ENCODE measurements around the gene RPS27. TPM values are rescaled to one million over a fixed set of nuclear protein-coding genes. Genes with fewer than 3 reads are reported as not detected.

The RPS27 gene
- total RNA-seq, 4 donors from 2014 or later: 990 to 4,016 (median 2,721) TPM

- Histone ChIP-seq H3K9me3 (no peaks in the 10 kb centered on the region), H3K4me1 (peaks cover 0 to 75% (median 39%) of the 10 kb centered on the region in 3 donors), H3K27ac (peak within 1 kb of the TSS; percentile 82 to 98 (median 96)), H3K27me3 (no peaks in the 10 kb centered on the region), H3K36me3 (peaks cover 0 to 26% of the 10 kb centered on the region in 2 donors), H3K4me3 (peak within 1 kb of the TSS; percentile 79 to 85)
- TF ChIP-seq POLR2AphosphoS5 (IDR thresholded peaks at IDR 0.05) (peak; percentile 73), CTCF (IDR thresholded peaks at IDR 0.05) (no peak), EP300 (IDR thresholded peaks at IDR 0.05) (no peak), POLR2A (IDR thresholded peaks at IDR 0.05) (peak; percentile 52 to 67)
- WGBS, 2 donors (ENCODE audit: low coverage in 1 of 2): 1 to 2% methylated on average over 11 to 21 of the region's 54 CpGs
- ATAC-seq: peak; percentile 83
Observed at GRCh38 chr1:153963030-153963849, 27.3 kb upstream of the RPS27 start, which contains the start of gene SLC39A1. Gene SLC39A1, minus strand, starts transcription at chr1:153963537. Its CDS starts 822 bp downstream, at chr1:153962715.

- Histone ChIP-seq H3K27me3 (no peaks in the 10 kb centered on the region), H3K27ac (peak overlapping the region; percentile 82 to 98 (median 96)), H3K9me3 (no peaks in the 10 kb centered on the region), H3K36me3 (peaks cover 0 to 26% of the 10 kb centered on the region in 2 donors), H3K4me1 (peaks cover 0 to 78% (median 41%) of the 10 kb centered on the region in 3 donors), H3K4me3 (peak overlapping the region; percentile 79 to 85)
- no peak for ATAC-seq
- WGBS, 2 donors (ENCODE audit: low coverage in 1 of 2): 0% methylated on average over 3 to 17 of the region's 22 CpGs
- TF ChIP-seq EP300 (IDR thresholded peaks at IDR 0.05): no peak
- no peak for TF ChIP-seq POLR2AphosphoS5 (IDR thresholded peaks at IDR 0.05)
- no peak for TF ChIP-seq CTCF (IDR thresholded peaks at IDR 0.05)
- no peak for TF ChIP-seq POLR2A (IDR thresholded peaks at IDR 0.05)
Observed at GRCh38 chr1:153963850-153964331, 26.7 kb upstream of the RPS27 start.

GRCh38 chr1:153967107-153967999, 23.2 kb upstream of the RPS27 start, which contains the start of gene CREB3L4:
Gene CREB3L4, plus strand, starts transcription at chr1:153967902. Its CDS starts 624 bp downstream, at chr1:153968526.
- peak within 1 kb of the TSS; percentile 43 to 64 for H3K4me3 ChIP-seq
- peak; percentile 85 for ATAC-seq
- 0% methylated on average over 9 to 16 of the region's 60 CpGs for WGBS, 2 donors (ENCODE audit: low coverage in 1 of 2)
- H3K4me1 ChIP-seq: peaks cover 0 to 49% (median 23%) of the 10 kb centered on the region in 3 donors
- no peaks in the 10 kb centered on the region for H3K9me3 ChIP-seq
- H3K36me3 ChIP-seq: peaks cover 0 to under 1% of the 10 kb centered on the region in 2 donors
- H3K27ac ChIP-seq: peak within 1 kb of the TSS; percentile 26 to 93 (median 89)
- no peaks in the 10 kb centered on the region for H3K27me3 ChIP-seq
- TF ChIP-seq EP300 (IDR thresholded peaks at IDR 0.05) (no peak), POLR2A (IDR thresholded peaks at IDR 0.05) (peak; percentile 69 to 71), CTCF (IDR thresholded peaks at IDR 0.05) (peak in 3 of 4 experiments; percentile 35 to 58 (median 45)), POLR2AphosphoS5 (IDR thresholded peaks at IDR 0.05) (peak; percentile 91)

GRCh38 chr1:153968000-153968363, 22.6 kb upstream of the RPS27 start:
- peaks cover 0 to 43% (median 21%) of the 10 kb centered on the region in 3 donors for H3K4me1 ChIP-seq
- ATAC-seq: no peak
- H3K4me3 ChIP-seq: peak overlapping the region; percentile 43 to 64
- H3K27ac ChIP-seq: peak overlapping the region; percentile 26 to 93 (median 89)
- no peaks in the 10 kb centered on the region for H3K27me3 ChIP-seq
- TF ChIP-seq POLR2AphosphoS5 (IDR thresholded peaks at IDR 0.05): no peak
- no peak for TF ChIP-seq CTCF (IDR thresholded peaks at IDR 0.05)
- no peak for TF ChIP-seq EP300 (IDR thresholded peaks at IDR 0.05)
- no peak for TF ChIP-seq POLR2A (IDR thresholded peaks at IDR 0.05)
- no peaks in the 10 kb centered on the region for H3K9me3 ChIP-seq
- 0 to 1% methylated on average over 7 to 8 of the region's 8 CpGs for WGBS, 2 donors (ENCODE audit: low coverage in 1 of 2)
- H3K36me3 ChIP-seq: peaks cover 0 to 6% of the 10 kb centered on the region in 2 donors

Data from gastroesophageal sphincter (tissue), 4 donors.